Measurements from ENCODE around the gene ELMOD1.
A peak's percentile ranks its signal among the peaks of the same experiment; 100 is the strongest.

The ELMOD1 gene

GRCh38 chr11:107587306-107587979 lies 3.5 kb upstream of the ELMOD1 start:
- no peak for DNase-seq

GRCh38 chr11:107591378-107592230 lies 657 bp downstream of the ELMOD1 start:
- DNase-seq: peak; percentile 33

GRCh38 chr11:107592231-107592590 lies 1.3 kb downstream of the ELMOD1 start:
- DNase-seq: no peak

- DNase-seq: no peak
Observed at GRCh38 chr11:107592813-107593212, 1.9 kb downstream of the ELMOD1 start.

GRCh38 chr11:107593951-107594350 lies 3.0 kb downstream of the ELMOD1 start:
- DNase-seq: no peak

- no peak for DNase-seq
Observed at GRCh38 chr11:107594736-107595135, 3.8 kb downstream of the ELMOD1 start.

GRCh38 chr11:107598225-107599139 lies 7.5 kb downstream of the ELMOD1 start:
- peak; percentile 51 for DNase-seq

- DNase-seq: no peak
Observed at GRCh38 chr11:107605061-107606006, 14.4 kb downstream of the ELMOD1 start.

- no peak for DNase-seq
Observed at GRCh38 chr11:107606141-107606540, 15.2 kb downstream of the ELMOD1 start.

- no peak for DNase-seq
Observed at GRCh38 chr11:107608809-107609208, 17.9 kb downstream of the ELMOD1 start.

- DNase-seq: no peak
Observed at GRCh38 chr11:107609400-107610218, 18.7 kb downstream of the ELMOD1 start.

- DNase-seq: no peak
Observed at GRCh38 chr11:107612445-107612844, 21.5 kb downstream of the ELMOD1 start.

GRCh38 chr11:107619926-107620325 lies 29.0 kb downstream of the ELMOD1 start:
- DNase-seq: no peak

- no peak for DNase-seq
Observed at GRCh38 chr11:107621081-107621480, 30.1 kb downstream of the ELMOD1 start.

GRCh38 chr11:107623183-107623582 lies 32.2 kb downstream of the ELMOD1 start:
- DNase-seq: no peak

GRCh38 chr11:107624983-107625684 lies 34.2 kb downstream of the ELMOD1 start:
- DNase-seq: no peak

- DNase-seq: no peak
Observed at GRCh38 chr11:107625685-107625989, 34.7 kb downstream of the ELMOD1 start.

- no peak for DNase-seq
Observed at GRCh38 chr11:107631043-107631442, 40.1 kb downstream of the ELMOD1 start.

- DNase-seq: no peak
Observed at GRCh38 chr11:107631931-107632330, 41.0 kb downstream of the ELMOD1 start.

GRCh38 chr11:107646783-107647182 lies 55.8 kb downstream of the ELMOD1 start:
- DNase-seq: no peak

GRCh38 chr11:107648242-107648641 lies 57.3 kb downstream of the ELMOD1 start:
- DNase-seq: no peak

Measured in 8988T (cell line).